HUES48 (cell line): ENCODE results near the gene PHIP.
"Not testable (repeated sequence)": the region's sequence is repeated elsewhere in the genome, so short reads cannot be mapped to it uniquely, and the experiment has no call there.

Experiments used
- H3K27ac ChIP-seq: one replicate; pipeline ENCODE4 v1.7.0; 2013; ENCODE audit warnings: low read depth, low read length, inconsistent platforms
- H3K27me3 ChIP-seq: 2 replicates; pipeline ENCODE4 v1.6.1; 2013; ENCODE audit warnings: mild to moderate bottlenecking, low read length; ENCODE audit not compliant: control insufficient read depth, insufficient read depth
- H3K36me3 ChIP-seq: 2 replicates; pipeline ENCODE4 v1.6.1; 2013; ENCODE audit warnings: low read length; ENCODE audit not compliant: control insufficient read depth, insufficient read depth
- H3K4me1 ChIP-seq: 2 replicates; pipeline ENCODE4 v1.6.1; 2013; ENCODE audit warnings: mild to moderate bottlenecking, low read length; ENCODE audit not compliant: control insufficient read depth, insufficient read depth
- H3K4me3 ChIP-seq: 2 replicates; pipeline ENCODE4 v1.5.1; 2013; ENCODE audit warnings: mild to moderate bottlenecking, low read depth, low read length
- H3K9ac ChIP-seq: 2 replicates; pipeline ENCODE4 v1.6.1; 2013; ENCODE audit warnings: mild to moderate bottlenecking, low read depth, low read length, moderate library complexity
- H3K9me3 ChIP-seq: 2 replicates; pipeline ENCODE4 v1.6.1; 2013; ENCODE audit warnings: low read length; ENCODE audit not compliant: control insufficient read depth, insufficient read depth

The PHIP gene

GRCh38 chr6:78908621-78909020 is 169.4 kb downstream of the PHIP start:
- Histone ChIP-seq H3K27me3 (peaks cover 24% of the 10 kb centered on the region), H3K9me3 (no peaks in the 10 kb centered on the region), H3K36me3 (no peaks in the 10 kb centered on the region), H3K4me3 (no peak overlapping the region), H3K9ac (no peak overlapping the region), H3K27ac (no peak overlapping the region), H3K4me1 (peaks cover 6% of the 10 kb centered on the region; the same call in 1 of the 2 replicates)

- no peak overlapping the region for H3K9ac ChIP-seq
- H3K36me3 ChIP-seq, result no peaks in the 10 kb centered on the region
- H3K4me3 ChIP-seq, result no peak overlapping the region
- H3K27ac ChIP-seq, result no peak overlapping the region
- no peaks in the 10 kb centered on the region for H3K4me1 ChIP-seq
- no peaks in the 10 kb centered on the region for H3K27me3 ChIP-seq
- H3K9me3 ChIP-seq, result no peaks in the 10 kb centered on the region
Measured at GRCh38 chr6:78896227-78896626, 181.8 kb downstream of the PHIP start.

GRCh38 chr6:78889901-78890300 is 188.2 kb downstream of the PHIP start:
- H3K4me1 ChIP-seq, H3K9me3 ChIP-seq, H3K4me3 ChIP-seq, H3K27me3 ChIP-seq, H3K36me3 ChIP-seq, H3K27ac ChIP-seq, H3K9ac ChIP-seq: not testable (repeated sequence)
